Left kidney (tissue), 2 donors: ENCODE measurements around the gene AK8. TPM values are rescaled to one million over a fixed set of nuclear protein-coding genes. Genes with fewer than 3 reads are reported as not detected.
"Not testable (repeated sequence)": the region's sequence is repeated elsewhere in the genome, so short reads cannot be mapped to it uniquely, and the experiment has no call there.

Experiments used
- DNase-seq: peaks from one replicate; pipeline ENCODE4 v3.0.0-alpha.2; 2013
- polyA plus RNA-seq: library from polyadenylated mRNA; unstranded; fragments of 120-200 nt; gene quantifications from one replicate; pipeline ENCODE4 v1.2.1, GENCODE V29; 2013; ENCODE audit not compliant: insufficient read length

Gene AK8
- polyA plus RNA-seq, 1 donor = 3.9 TPM

GRCh38 chr9:132773093-132773492, 105.0 kb downstream of the AK8 start:
- DNase-seq = no peak

- not testable (repeated sequence) for DNase-seq
These were observed 106.3 kb downstream of the AK8 start for GRCh38 chr9:132771752-132772151.

- no peak for DNase-seq
These were observed 107.2 kb downstream of the AK8 start for GRCh38 chr9:132770770-132771310.

- peak; percentile 58 for DNase-seq
These were observed 107.9 kb downstream of the AK8 start for GRCh38 chr9:132769906-132770769.

GRCh38 chr9:132768932-132769905, 108.9 kb downstream of the AK8 start:
- peak; percentile 46 for DNase-seq

GRCh38 chr9:132763574-132763973, 114.5 kb downstream of the AK8 start:
- no peak for DNase-seq

- DNase-seq = no peak
These were observed 115.2 kb downstream of the AK8 start for GRCh38 chr9:132762896-132763295.

- DNase-seq = no peak
These were observed 116.5 kb downstream of the AK8 start for GRCh38 chr9:132761602-132762001.

GRCh38 chr9:132760057-132760456, 118.0 kb downstream of the AK8 start:
- no peak for DNase-seq

- DNase-seq = no peak
These were observed 121.1 kb downstream of the AK8 start for GRCh38 chr9:132757016-132757415.

GRCh38 chr9:132756214-132756845, 121.8 kb downstream of the AK8 start:
- DNase-seq = no peak

GRCh38 chr9:132755096-132755495, 123.0 kb downstream of the AK8 start:
- DNase-seq = no peak

- DNase-seq = no peak
These were observed 123.8 kb downstream of the AK8 start for GRCh38 chr9:132754236-132754635.

- DNase-seq = no peak
These were observed 124.5 kb downstream of the AK8 start for GRCh38 chr9:132753593-132753880.

GRCh38 chr9:132752877-132753592, 125.0 kb downstream of the AK8 start:
- DNase-seq = no peak

- DNase-seq = no peak
These were observed 127.4 kb downstream of the AK8 start for GRCh38 chr9:132750668-132751067.

GRCh38 chr9:132749306-132749705, 128.8 kb downstream of the AK8 start:
- no peak for DNase-seq

GRCh38 chr9:132748450-132748849, 129.6 kb downstream of the AK8 start:
- no peak for DNase-seq

GRCh38 chr9:132745756-132746709, 132.1 kb downstream of the AK8 start:
- no peak for DNase-seq
